Stimulated activated CD4-positive, alpha-beta T cell treated with anti-CD3 and anti-CD28 coated beads, Interleukin-4, amount 100 ng/mL, for 4 hours (primary cell): Measurements from ENCODE around the gene SLC12A8.

Source experiments
- DNase-seq, 2 experiments: peaks; one replicate each; pipeline ENCODE4 v3.0.0-alpha.2; 2020

SLC12A8 gene

GRCh38 chr3:125212509-125213363 is at the start of gene SLC12A8:
Gene SLC12A8, minus strand, starts transcription at chr3:125212748. Its CDS starts 1,399 bp downstream, at chr3:125211349.
- no peak for DNase-seq

DNA sequence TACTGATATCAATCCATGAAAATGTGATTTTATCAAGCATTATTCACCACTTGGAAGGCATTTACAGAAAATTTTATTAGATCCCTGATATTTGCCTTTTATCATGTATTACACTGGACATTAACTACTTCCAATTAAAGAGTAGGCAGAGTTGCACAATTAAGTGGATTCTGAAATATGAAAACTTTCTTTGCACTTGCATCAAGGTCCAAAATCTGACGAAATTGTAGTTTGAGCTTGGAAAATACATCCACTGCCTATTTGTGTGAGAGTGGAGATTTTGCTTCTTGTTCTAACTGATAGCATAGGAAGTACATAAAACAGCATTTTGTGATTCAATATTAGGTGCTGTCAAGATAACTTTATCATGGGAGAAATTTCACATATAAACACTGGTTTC is 49.6 kb upstream of the SLC12A8 start:
- DNase-seq: no peak

GRCh38 chr3:125261031-125261430 is 48.5 kb upstream of the SLC12A8 start:
- no peak for DNase-seq

GRCh38 chr3:125260158-125260557 is 47.6 kb upstream of the SLC12A8 start:
- no peak for DNase-seq

- no peak for DNase-seq
Measured at GRCh38 chr3:125257536-125257935, 45.0 kb upstream of the SLC12A8 start.

DNA sequence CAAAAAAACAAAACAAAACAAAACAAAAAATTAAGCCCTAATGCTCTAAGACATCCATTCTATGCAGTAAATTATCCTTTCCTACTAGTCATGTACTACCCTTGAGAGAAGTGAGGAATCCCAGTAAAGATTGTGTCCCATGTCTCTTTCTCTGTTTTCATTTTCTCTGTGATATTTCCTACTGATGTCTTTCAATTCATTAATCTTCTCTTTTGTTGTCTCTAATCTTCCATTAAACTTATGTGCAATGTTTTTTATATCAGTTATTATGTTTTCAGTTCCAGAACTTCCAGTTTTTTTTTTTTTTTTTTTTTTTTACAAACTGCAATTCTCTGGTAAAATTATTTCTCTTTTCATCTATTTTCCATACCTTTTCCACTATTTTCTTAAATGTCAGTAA is 44.1 kb upstream of the SLC12A8 start:
- DNase-seq: no peak

- no peak for DNase-seq
Measured at GRCh38 chr3:125250973-125251372, 38.4 kb upstream of the SLC12A8 start.

- DNase-seq: no peak
Measured at GRCh38 chr3:125246237-125246636, 33.7 kb upstream of the SLC12A8 start.

DNA sequence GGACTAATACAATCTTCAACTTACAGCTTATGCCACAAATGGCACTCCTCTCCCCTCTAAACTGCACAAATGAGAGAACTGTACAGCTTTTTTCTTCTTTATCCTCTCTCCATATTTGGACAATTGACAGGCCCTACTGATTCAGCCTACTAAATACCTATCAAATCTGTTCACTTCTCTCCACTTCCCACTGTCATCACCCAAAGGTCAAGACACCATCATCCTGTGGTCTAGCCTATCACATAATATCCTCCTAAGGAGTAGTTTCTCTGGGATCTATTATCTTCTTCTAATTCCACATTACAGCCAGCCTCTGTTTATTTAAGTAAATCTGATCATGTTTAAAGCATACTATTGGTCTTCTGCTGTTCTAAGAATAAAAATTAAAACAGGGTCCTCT is 33.0 kb upstream of the SLC12A8 start:
- no peak for DNase-seq

- DNase-seq: no peak
Measured at GRCh38 chr3:125240496-125240895, 27.9 kb upstream of the SLC12A8 start.

- DNase-seq: no peak
Measured at GRCh38 chr3:125239266-125239665, 26.7 kb upstream of the SLC12A8 start.

GRCh38 chr3:125238759-125239158 is 26.2 kb upstream of the SLC12A8 start:
- DNase-seq: no peak

- no peak for DNase-seq
Measured at GRCh38 chr3:125236331-125236903, 23.9 kb upstream of the SLC12A8 start.

DNA sequence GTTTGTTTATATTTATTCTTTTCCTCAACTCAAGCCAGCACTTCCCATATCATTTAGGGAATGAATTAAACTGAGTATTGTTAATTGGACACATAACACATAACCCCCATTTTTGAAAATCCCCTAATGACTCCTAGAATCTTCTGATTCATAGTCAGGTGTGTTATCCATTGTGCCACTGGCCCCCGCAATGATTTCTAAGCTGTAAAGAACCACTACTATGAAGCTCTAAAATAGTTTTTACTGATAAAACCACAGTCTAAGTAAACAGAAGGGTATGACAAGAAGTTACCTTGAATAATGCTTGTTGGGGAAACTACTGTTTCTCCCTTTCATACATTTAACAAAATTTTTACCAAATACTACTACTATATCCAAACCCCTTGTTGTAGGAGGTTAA is 22.3 kb upstream of the SLC12A8 start:
- no peak for DNase-seq

DNA sequence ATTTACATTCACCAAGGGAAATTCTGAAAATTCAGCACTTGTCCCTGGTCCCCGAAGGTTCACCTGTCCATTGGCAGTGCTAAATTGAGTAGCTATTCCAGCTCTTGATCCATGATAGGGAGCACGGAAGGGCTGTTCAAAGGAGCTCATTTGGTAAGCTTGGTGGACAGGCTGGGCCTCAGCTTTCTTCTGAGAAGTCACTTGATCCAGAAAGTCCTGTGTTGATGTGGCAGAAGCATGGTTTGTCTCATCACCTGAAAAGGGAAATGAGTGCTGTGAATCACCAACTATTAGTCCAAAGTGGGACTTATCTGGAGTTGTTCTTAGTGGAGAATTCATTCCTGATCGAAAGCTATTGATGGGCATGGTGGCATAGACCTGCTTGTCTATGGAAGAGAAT is 19.9 kb upstream of the SLC12A8 start:
- DNase-seq: no peak

DNA sequence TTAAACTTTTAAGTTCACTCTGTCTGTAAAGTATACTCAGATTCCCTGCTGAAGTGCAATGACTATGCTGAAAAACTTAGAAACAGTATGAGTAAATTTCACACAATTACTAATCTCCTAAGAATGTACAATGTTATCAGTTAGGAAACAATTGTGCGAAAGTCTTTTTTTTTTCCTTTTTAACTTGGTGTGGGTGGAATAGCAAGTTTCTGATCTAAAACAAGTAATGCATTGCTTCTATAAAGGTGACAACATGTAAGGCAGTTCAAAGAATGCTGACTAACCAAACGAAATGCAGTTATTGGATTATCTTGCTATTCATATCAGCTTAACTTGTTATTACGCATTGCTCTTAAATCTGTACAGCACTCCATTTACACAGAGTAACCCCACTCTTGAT is 19.3 kb upstream of the SLC12A8 start:
- no peak for DNase-seq

GRCh38 chr3:125229707-125230106 is 17.2 kb upstream of the SLC12A8 start:
- DNase-seq: no peak

GRCh38 chr3:125229168-125229567 is 16.6 kb upstream of the SLC12A8 start:
- no peak for DNase-seq

DNA sequence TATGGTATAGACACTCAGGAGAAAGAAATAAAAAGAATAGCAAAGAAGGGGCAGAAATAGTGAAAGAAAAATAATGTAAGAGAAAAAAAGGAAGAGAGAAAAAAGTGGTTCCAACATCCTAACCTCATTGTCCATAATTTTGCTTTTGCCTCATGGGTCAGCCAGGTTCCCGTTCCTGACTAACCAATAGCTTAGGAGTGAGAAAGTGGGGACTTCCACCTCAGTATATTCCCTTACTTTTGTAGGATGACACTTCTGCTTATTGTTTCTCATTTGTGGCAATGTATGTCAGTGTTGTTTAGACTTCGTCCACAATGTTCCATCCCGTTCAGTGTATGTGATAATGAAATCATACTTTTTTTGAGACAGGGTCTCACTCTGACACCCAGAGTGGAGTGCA is 9.3 kb upstream of the SLC12A8 start:
- no peak for DNase-seq

- DNase-seq: no peak
Measured at GRCh38 chr3:125220727-125221429, 8.3 kb upstream of the SLC12A8 start.

DNA sequence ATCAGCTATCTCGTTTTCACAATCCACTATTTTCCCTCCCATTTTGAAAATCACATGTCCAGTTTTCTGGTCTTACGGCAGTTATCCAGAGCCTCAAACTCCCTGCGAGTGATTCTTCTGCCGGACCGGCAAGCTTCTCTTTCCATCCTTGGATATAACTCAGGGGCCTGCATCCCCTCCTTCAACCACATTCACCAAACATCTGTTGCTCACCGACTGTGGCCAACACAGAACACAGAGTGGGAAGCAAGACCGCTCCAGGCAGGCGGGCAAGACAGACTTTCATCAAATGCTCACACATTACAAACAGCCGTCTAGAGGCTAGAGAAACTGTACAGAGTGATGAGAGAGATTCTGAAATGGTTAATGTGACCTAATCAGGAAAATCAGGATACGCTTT is 7.6 kb upstream of the SLC12A8 start:
- no peak for DNase-seq

DNA sequence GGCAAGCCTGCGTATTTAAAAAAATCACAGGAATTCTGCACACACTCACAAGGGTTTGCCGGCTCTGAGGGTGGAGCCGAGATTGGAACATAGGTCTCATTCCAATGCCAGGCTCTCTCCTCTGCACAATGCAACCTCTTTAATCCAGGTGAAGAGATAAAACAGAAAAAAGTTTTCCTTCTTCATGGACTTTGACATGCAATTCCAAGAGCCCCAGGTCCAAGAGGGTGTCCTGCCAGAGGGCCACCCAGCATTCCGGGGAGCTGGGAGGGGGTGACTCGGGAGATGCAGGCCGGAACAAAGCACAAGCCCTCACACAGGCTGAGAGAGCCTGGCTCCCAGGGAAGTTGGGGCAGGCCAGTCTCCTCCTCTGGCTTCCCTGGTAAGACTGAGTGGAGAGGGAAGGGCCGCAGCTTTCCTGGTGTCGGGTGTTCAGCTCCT is 6.7 kb upstream of the SLC12A8 start:
- no peak for DNase-seq

DNA sequence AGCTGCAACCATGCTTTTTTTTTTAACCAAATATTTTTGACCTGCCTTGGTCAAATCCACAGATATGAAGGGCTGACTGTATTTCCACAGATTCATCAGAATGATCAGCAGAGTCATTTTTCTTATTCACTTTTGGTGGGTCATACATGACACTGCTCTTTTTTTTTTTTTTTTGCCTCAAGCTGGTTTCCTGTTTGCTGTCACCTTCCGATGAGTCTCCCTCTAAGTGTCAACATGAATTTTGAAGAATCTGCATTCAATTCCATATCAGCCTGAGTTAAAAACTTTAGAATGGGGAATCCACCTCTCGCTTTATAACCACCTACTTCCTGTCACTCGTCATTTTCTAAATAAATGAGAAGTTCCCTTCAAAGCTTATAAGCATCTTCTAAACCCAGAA is 2.2 kb upstream of the SLC12A8 start:
- no peak for DNase-seq

GRCh38 chr3:125213946-125214542 is 1.5 kb upstream of the SLC12A8 start:
- DNase-seq: no peak
